Measurements from ENCODE around the gene FERMT1.
"Not testable (repeated sequence)": the region's sequence is repeated elsewhere in the genome, so short reads cannot be mapped to it uniquely, and the experiment has no call there.

FERMT1 gene

DNA sequence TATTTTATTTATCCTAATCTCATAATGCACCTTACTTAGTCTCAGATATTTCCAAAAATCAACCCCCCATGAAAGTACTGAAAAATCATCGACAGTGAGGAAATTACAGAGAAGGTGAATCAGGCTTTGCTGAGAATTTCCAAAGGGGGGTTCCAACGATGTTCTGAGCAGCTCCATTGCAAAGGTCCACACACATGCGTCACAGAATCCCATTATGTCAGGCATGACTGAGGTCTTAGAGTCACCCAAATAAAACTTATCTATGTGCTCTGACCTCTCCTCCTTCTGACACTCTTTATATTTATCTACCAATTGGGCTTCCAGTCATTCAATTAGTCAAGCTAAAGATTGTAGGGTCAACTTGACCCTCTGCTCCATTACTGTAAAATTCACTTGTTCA is 56.2 kb downstream of the FERMT1 start:
- no peak for DNase-seq

DNA sequence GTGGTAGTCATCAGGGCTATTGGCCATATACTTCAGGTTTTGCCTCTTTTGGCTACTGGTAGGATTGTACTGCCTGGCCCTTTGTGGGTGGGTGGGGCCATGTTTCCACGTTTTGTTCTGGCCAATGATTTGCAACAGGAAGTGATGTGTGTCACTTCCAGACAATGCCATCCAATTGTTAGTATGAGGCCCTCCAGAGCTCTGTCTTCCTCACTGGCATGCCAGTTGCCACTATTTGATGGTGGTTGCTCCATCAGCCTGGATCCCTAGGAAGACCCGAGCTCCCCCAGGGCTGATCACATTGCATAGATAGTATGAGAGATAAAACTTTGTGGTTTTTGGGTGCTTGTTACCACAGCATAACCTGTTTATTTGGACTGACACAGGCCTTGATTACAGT is 61.3 kb downstream of the FERMT1 start:
- DNase-seq: no peak

DNA sequence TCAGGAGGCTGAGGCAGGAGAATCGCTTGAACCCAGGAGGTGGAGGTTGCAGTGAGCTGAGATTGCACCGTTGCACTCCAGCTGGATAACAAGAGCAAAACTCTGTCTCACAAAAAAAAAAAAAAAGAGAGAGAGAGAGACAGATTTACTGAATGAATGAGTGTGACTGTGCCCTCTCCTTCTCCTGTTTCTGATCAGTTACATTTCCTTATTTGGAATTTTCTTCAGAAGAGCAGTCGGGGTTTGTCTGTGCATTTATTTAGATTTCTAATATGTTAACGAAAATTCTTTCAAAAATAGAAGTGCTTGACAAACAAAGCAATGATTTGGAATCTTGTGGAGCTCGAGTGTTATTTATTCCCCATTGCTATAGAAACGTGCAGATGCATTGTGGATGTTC is 62.6 kb downstream of the FERMT1 start:
- no peak for DNase-seq

DNA sequence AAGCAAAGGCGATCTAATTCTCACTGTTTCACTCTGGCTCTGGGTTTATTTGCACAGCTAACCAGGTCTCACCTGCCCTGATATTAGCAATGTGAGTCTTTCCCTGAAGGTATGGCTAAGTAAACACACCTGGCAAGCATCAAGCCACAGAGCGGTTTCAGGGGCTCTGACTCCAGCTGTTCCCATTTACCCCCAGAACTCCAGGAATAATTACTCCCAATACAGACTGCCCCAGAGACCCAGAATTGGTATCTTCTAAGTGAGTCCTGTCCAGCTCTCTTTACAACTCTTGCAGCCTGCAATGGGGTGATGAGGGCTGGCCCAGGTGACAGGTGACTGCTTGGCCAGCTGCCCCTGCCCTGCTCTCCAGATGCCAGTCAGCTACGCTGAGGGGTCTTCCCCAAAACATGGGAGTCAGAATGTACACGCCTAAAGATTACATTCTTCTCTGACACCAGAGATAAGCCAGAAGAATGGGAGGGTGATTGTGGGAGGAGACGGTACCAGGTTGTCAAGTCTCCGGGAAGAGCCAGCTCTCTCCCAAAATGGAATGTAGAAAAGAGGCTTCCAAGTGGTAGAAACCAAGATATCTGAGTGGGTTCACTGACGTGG is 64.0 kb downstream of the FERMT1 start:
- no peak for DNase-seq

DNA sequence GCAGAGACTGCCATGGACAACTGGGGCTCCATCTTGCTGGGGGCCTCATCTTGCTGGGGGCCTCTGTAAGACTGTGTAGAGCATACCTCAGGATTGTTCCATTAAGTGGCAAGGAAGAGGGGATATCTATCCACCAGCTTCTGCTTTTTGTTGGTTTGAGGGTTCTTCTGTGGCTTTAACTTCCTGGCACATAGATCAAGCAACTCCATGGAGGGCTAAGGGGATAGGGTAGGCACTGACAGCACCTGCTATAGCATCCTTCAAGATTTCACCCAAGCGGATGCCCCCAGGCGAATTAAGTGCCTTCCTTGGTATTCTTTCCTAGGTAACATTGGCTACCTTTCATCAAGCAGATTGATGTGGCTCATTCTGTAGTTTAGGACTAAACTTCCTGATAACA is 65.1 kb downstream of the FERMT1 start:
- DNase-seq: no peak

DNA sequence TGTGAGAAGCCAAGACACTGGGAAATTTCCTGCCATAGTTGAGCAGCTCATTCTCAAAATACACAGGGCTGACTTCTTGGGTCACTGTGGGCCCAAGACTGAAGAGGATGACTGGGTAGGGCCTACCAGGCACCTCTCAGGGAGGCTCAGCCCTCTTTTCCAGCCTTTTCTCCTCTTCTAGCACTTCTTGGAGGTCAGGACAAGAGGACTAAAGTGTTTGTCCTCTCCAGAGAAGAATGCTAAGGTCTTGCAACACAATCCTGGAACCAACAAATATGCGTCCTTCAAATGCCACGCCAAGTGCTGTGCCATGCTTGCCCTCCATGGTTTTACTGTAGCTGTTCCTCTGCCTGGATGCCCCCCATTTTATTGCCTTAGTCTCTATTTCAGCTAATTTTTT is 65.7 kb downstream of the FERMT1 start:
- no peak for DNase-seq

DNA sequence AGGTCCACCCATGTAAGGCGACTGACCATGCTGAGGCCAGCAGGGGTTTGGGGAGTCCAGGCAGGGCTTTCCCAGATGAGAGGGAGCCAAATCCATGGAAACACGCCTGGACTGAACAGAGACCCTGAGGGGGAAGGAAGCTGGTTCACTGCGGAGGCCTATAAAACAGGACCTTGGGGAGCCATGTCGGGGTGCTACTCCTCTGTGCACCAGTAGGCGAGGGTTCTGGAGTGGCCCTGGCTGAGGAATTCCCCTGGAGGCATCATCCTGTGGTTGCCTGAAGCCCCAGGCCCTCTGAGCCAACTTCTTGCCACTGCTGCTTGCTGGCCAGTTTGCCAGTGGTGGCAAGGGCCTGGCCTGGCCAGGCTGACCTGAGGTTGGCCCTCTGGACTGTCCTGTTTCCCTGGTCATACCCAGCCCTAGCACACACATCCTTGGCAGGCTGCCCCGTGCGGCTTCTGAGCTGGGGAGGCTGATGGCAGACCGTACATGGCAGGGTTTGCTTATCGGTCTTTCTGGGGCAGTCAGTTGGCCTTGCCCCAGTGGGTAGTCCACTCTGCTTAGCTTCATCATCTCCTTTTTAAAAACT is 66.8 kb downstream of the FERMT1 start:
- DNase-seq: no peak

DNA sequence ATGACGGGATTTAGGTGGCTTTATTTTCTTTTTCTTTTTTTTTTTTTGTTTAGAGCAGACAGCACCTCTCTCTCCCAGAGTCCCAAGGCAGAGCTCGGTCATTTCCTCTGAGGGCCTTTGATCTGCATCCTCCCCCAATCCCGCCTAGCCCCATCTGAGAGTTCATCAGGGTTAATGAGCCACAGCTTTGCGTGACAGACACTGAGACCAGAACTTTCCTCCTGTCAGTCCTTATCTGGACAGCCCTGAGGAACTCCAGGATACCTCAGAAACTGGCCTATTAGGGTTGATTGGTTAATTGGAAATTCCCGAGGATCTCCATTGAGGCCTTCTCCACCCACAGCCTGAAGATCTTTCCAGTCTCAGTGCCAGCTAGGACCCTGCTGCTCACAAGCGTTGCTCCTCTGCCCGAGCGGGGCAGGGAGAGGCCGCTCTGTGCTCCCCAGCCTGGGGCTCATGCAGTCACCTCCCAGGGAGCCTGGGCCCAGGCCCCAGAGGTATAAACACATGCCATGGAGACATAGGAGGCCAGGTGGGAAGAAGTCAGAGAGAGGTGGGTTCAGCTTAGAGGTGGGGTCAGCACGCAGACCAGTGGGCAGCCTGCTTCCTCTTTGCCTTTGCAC is 67.6 kb downstream of the FERMT1 start:
- no peak for DNase-seq

DNA sequence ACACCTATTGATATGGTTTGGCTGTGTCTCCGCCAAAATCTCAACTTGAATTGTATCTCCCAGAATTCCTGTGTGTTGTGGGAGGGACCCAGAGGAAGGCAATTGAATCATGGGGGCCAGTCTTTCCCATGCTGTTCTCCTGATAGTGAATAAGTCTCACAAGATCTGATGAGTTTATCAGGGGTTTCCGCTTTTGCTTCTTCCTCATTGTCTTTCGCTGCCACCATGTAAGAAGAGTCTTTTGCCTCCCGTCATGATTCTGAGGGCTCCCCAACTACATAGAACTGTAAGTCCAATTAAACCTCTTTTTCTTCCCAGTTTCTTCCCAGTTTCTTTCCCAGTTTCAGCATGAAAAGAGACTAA is 68.2 kb downstream of the FERMT1 start:
- not testable (repeated sequence) for DNase-seq

DNA sequence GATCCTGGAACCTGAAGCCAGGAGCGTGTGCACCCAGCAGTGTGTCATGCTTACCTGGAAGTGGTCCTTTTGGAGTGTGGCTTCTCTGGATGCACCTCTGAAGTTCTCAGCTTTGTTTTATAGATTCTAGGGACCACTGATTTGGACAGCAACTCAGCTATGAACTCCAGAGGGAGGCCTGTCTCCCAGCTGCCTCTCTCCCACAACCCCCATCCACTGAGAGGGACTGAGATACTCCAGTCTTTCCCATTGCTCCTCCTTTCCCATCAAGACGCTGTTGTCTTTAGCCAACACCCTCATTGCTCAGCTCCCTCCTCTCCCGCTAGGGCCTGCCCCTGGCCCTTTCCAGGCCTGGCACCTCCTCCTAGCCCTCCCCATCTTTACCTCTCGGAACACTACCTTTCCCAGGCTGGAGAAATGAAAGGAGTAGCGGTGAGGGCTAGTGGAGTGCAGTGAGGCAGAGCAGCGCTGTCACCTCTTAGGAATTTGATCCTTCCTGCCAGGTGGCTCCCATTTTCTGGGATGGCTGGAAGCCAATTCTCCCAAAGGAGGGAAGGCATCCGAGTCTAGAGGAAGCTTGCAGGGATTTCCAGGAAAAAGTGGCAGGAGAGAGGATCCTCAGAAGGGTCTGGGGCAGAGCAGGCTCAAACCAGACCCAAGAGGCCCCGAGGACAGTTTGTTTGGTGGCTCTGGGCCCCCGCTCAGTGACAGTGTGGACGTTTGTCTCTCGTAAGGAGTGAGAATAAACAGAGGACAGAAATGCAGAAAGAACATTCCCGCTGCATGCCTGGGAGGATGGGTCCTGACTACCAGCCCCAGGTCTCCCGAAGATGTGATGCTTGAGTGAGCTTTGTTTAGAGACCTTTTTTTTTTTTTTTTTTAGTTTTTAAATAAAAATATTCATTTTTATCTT is 68.8 kb downstream of the FERMT1 start, which contains the start of gene LRRN4:
TSS of gene LRRN4 (minus strand) at position 285 of the 913 bp plus-strand sequence. CDS start 1,261 bp downstream, outside the sequence.
- DNase-seq: no peak

DNA sequence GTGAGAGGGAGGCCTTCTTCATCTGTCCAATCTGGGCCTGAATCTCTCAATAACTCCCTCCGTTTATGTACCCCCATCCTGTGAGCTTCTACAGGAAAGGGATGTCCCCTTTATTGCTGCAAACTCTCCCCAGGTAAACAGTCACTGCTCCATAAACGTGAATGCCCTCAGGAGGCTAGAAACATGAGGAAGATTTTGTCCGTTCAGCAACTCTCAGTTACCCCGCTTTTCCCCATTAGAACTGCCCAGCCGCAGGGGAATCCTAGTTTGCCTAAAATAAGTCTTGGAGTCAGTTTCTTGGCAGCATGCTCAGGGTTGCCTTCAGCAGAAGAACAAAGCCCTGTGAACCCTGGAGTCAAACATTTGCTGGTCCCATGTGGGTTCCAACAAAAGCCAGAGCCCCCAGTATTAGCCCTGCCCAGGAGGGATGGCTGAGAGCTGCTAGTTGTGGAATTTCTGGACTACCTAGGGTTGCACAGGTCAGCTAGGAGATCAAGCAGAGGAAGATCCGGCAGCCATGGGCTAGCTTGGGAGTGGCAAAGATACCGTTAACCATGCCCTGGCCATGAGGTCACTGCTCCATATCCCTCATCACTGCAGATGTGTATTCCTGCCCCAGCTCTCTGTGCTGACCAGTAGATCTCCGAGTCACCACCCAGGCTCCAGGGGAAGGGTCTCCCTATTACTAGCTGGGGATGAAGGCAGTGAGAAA is 69.6 kb downstream of the FERMT1 start:
- DNase-seq: no peak

DNA sequence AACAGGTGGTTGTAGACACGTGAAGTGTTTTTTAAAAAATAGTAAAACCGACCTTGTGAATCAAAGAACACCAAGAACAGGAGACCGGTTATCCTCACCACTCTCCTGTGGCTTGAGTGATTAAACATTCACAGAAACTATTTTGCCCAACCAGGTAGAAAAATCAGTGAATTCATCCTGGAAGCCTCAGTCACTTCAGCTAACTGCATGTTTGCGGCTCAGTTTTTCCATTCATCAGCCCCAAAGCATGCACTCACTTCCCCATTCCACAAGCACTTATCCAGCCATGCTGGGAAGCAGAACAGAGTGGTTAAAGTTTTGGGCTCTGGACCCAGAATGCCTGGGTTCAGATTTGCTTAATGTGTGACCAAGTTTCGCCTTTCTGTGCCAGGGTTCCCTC is 71.3 kb downstream of the FERMT1 start:
- DNase-seq: no peak

DNA sequence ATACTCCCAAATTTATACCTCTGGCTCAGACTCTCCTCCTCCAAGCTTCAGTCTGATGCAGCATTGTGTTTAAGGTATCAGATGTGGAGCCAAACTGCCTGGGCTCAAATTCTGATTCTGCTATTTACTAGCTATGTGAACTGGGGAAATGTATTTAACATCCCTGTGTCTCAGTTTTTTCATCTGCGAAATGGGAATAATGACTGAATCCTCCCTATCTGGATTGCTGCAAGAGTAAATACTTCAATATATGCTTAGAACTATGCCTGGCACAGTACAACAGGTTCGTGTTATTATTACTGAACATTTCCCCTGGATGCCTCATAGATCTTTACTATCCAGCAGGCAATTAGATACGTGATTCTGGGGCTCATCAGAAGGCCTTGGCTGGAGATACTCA is 74.4 kb downstream of the FERMT1 start:
- no peak for DNase-seq

DNA sequence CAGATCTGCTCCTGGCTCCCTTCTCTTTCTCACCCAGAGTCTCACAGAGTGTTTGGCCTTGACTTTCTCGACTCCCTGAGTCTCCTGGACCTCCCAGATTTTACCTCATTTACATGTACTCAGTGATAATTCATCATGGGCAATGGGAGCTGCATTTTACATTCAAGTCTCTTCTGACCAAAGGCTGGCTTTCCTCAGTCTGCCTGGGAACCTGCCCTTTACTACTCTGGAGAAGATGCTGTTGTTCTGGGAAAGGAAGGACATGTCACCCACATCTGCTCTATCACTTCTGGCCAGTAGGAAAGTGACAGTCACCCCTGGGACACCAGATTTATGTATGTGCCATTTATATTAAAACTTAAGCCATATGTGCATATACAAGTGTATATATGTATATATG is 76.4 kb downstream of the FERMT1 start:
- no peak for DNase-seq

DNA sequence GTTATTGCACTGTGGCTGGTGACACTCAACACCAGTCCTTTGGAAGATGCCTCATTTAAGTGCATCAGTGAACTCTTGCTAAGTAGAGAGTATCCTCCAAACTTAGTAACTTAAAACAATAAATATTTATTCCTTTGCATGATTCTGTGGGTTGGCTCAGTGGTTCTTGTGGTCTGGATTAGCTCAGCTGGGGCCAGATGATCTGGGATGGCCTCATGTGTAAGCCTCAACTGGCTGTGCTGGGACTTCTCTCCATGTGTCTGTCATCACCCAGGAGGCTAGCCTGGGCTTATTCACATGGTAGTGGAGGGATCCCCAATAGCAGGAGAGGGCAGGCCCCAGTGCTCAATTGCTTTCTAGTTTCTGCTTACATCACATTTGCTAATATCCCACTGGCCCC is 77.3 kb downstream of the FERMT1 start:
- no peak for DNase-seq

DNA sequence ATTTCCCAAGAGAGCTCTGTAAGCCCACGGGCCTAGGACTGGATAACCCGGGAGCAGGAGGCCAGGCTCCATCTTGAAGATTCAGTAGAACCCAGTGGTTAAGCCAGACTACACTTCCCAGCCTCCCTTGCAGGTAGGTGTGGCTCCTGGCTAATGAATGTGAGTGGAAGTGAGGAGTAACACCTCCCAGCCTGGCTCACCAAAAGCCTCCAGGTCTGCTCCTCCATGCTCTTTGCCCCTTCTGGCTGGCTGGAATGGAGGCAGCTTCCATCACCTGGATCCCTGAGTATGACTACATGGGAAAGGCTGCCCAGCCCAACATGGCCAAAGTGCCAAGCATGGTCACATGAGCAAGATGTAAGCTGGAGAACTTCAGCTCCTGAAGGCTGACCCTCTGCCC is 78.7 kb downstream of the FERMT1 start:
- no peak for DNase-seq

DNA sequence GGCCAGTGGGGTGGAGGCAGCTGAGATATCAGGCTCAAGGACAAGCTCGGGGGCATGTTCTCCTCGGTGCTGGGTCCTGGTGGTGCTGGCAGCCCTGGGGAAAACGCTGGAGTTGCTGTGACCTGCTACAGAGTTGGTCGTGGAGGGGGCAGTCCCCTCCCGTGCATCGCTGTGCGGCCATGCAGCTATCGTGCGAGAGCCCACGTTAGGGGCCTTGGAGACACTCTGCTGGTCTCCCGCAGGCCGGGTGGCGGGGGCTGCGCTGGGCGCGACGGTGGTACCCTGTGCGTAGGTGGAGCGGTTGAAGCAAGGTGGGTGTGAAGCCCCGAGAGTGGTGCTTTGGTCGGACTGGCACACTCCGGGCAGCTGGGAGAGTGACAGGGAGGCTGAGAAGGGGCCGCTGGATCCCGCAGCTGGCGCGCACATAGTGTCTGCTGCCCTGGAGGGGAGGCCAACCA is 81.0 kb downstream of the FERMT1 start:
- no peak for DNase-seq

DNA sequence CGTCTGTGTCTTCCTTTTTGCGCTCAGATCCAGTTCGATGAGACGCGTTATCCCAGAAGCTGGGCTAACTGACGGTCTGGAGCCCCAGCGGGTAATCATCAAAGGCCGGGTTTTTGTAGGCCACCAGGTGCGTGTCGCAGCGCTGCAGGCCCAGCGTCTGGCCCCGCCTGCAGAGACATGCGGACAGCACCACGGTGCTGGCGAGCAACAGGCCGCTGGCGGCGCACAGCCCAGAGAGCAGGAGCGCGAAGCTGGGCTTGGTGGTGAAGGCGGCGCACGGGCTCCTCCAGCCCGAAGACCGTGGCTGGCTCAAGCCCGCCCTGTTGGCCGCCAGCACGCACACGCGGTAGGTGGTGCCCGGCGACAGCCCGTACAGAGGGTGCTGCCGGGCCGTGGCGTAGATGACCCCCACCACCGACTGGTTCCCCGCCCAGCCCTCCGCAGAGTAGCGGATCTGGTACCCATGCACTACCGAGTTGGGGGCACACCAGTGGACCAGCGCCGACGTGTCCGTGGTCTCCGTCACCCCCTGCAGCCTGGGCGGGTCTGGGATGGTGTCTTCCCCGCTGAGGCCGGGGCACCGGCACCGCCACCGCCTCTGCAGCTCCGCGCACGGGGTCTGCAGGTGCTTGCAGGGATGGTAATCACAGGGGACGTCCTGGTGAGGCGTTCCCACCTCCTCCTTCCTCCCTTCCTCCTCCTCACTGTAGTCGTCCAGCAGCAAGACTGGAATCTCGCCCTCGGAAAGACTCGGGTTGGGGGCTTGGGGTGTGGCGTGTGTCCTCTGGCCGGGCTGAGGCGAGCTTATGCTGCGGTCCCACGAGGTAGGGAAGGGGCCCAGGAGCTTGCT is 81.6 kb downstream of the FERMT1 start:
- no peak for DNase-seq

DNA sequence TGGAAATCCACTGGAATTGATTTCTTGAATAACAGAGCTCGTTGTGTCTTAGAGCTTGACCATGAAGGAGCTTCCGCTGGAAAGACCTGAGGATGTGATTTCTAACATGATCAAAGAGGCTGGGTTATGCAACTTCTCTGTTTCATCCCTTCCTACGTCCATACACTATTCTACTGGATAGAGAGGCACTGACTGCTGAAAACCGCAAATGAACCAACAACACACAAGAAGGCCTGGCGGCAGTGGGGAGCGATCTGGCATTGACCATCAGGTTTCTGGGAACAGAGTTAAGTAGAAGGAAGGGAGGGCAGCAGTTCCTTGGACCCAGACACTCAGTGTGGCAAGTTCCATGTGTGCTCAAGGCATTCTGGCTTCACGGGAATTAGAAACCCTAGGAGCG is 82.3 kb downstream of the FERMT1 start:
- DNase-seq: no peak

DNA sequence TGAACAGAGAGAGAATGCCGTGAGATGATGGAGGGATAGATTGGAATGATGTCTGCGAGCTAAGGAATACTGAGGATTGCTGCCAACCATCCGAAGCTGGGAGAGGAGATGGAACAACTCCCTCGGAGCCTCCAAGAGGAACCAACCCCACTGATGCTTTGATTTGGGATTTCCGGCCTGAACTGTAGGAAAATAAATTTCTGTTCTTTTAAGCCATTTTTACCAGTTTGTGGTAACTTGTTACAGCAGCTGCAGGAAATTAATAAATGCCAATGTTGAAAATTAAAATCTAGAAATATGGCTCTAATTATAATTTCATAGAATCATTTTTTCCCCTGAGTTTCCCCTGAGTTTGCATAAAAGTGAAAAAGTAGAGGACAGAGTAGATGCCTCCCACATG is 83.1 kb downstream of the FERMT1 start:
- no peak for DNase-seq

DNA sequence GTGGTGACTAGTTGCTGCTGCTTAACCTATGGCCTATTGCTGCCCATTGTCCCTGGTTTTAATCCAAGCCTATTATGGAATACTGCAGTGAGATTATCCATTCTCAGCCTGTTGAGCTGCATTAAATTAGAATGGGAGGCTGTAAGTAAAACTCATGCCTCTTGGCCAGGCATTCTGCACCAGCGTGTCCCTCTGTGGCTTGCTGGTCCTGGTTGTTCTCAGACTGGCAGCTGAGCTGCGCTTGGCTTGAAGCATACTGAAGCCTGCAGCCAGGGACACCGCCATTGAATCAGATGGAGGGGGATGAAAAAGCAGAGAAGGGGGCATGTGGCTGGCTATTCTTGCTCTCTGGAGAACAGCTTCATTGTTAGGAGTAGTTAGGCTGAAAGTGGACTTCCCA is 84.6 kb downstream of the FERMT1 start:
- no peak for DNase-seq

DNA sequence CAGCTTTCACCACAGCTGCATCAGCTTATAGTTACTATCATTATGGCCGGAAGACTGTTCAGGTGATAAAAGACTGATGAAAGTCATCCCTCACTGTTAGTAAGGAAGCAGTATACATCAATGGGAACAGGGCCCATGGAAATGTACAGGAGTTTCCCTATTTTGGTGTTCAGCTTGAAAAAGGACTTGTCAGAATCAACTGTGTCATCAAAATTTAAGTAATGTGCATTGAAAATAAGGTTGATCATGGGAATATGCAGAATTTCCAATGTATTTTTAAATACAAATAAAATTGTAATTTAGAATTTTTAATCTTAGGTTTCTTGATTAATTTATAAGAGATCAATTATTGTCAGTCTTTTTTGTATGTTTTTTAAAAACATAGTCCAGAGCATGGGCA is 85.7 kb downstream of the FERMT1 start:
- no peak for DNase-seq

Measured in activated CD4-positive, CD25-positive, alpha-beta regulatory T cell treated with anti-CD3 and anti-CD28 coated beads, Interleukin-2, amount 50 U/mL, for 72 hours (primary cell).